HPDE6-E6E7 (cell line): ENCODE measurements around the gene ANKS1B.
A peak's percentile ranks its signal among the peaks of the same experiment; 100 is the strongest.

Experiments
- DNase-seq: peaks from one replicate; pipeline ENCODE4 v3.0.0; 2011; ENCODE audit warnings: missing footprints; ENCODE audit errors: extremely low spot score

Gene ANKS1B

GRCh38 chr12:99960311-99960710 is 24.4 kb downstream of the ANKS1B start:
- no peak for DNase-seq

- DNase-seq = no peak
These were observed 25.1 kb downstream of the ANKS1B start for GRCh38 chr12:99959549-99960170.

GRCh38 chr12:99957866-99958466 is 26.8 kb downstream of the ANKS1B start:
- DNase-seq = no peak

- no peak for DNase-seq
These were observed 30.0 kb downstream of the ANKS1B start for GRCh38 chr12:99954724-99955123.

- no peak for DNase-seq
These were observed 36.4 kb downstream of the ANKS1B start for GRCh38 chr12:99948370-99948769.

GRCh38 chr12:99946131-99946530 is 38.6 kb downstream of the ANKS1B start:
- no peak for DNase-seq

- no peak for DNase-seq
These were observed 49.1 kb downstream of the ANKS1B start for GRCh38 chr12:99935608-99936007.

- no peak for DNase-seq
These were observed 58.1 kb downstream of the ANKS1B start for GRCh38 chr12:99926511-99927169.

- DNase-seq = no peak
These were observed 64.3 kb downstream of the ANKS1B start for GRCh38 chr12:99920353-99920960.

- DNase-seq = no peak
These were observed 66.9 kb downstream of the ANKS1B start for GRCh38 chr12:99917711-99918402.

GRCh38 chr12:99916555-99916954 is 68.2 kb downstream of the ANKS1B start:
- no peak for DNase-seq

- DNase-seq = no peak
These were observed 69.3 kb downstream of the ANKS1B start for GRCh38 chr12:99915251-99916082.

- no peak for DNase-seq
These were observed 70.5 kb downstream of the ANKS1B start for GRCh38 chr12:99914206-99914605.

- DNase-seq = no peak
These were observed 72.8 kb downstream of the ANKS1B start for GRCh38 chr12:99911967-99912366.

GRCh38 chr12:99911081-99911480 is 73.7 kb downstream of the ANKS1B start:
- peak; percentile 7 for DNase-seq

GRCh38 chr12:99910342-99910741 is 74.4 kb downstream of the ANKS1B start:
- no peak for DNase-seq

- DNase-seq = no peak
These were observed 77.8 kb downstream of the ANKS1B start for GRCh38 chr12:99906786-99907579.

- no peak for DNase-seq
These were observed 83.6 kb downstream of the ANKS1B start for GRCh38 chr12:99901181-99901580.

- no peak for DNase-seq
These were observed 86.1 kb downstream of the ANKS1B start for GRCh38 chr12:99898645-99899044.

- DNase-seq = no peak
These were observed 105.3 kb downstream of the ANKS1B start for GRCh38 chr12:99879439-99879838.

- no peak for DNase-seq
These were observed 109.7 kb downstream of the ANKS1B start for GRCh38 chr12:99875081-99875480.
